ENCODE results near the gene SRGAP3. TPM values are rescaled to one million over a fixed set of nuclear protein-coding genes. Genes with fewer than 3 reads are reported as not detected.

The SRGAP3 gene
- total RNA-seq, 1 experiment from 2014 or later = 0.24 TPM

- Histone ChIP-seq H3K4me1 (replicated peaks) (no peaks in the 10 kb centered on the region), H3K27ac (no peak overlapping the region), H3K36me3 (no peaks in the 10 kb centered on the region), H3K4me3 (no peak overlapping the region), H3K27me3 (replicated peaks) (no peaks in the 10 kb centered on the region), H3K9me3 (replicated peaks) (no peaks in the 10 kb centered on the region)
- no peak for DNase-seq (ENCODE audit: low read depth in 1 of 2, low spot score in 2 of 2)
These were observed 126.6 kb downstream of the SRGAP3 start for GRCh38 chr3:9122732-9123364.

- H3K4me1 ChIP-seq (replicated peaks) = no peaks in the 10 kb centered on the region
- no peak for DNase-seq (ENCODE audit: low read depth in 1 of 2, low spot score in 2 of 2)
- no peaks in the 10 kb centered on the region for H3K27me3 ChIP-seq (replicated peaks)
- no peak overlapping the region for H3K4me3 ChIP-seq
- no peaks in the 10 kb centered on the region for H3K9me3 ChIP-seq (replicated peaks)
- no peaks in the 10 kb centered on the region for H3K36me3 ChIP-seq
- H3K27ac ChIP-seq = no peak overlapping the region
These were observed 128.0 kb downstream of the SRGAP3 start for GRCh38 chr3:9121366-9122001.

- Histone ChIP-seq H3K4me3 (no peak overlapping the region), H3K36me3 (no peaks in the 10 kb centered on the region), H3K27ac (no peak overlapping the region), H3K27me3 (replicated peaks) (no peaks in the 10 kb centered on the region), H3K9me3 (replicated peaks) (no peaks in the 10 kb centered on the region), H3K4me1 (replicated peaks) (no peaks in the 10 kb centered on the region)
- no peak for DNase-seq (ENCODE audit: low read depth in 1 of 2, low spot score in 2 of 2)
These were observed 130.1 kb downstream of the SRGAP3 start for GRCh38 chr3:9119331-9119730.

- Histone ChIP-seq H3K4me3 (no peak overlapping the region), H3K36me3 (no peaks in the 10 kb centered on the region), H3K4me1 (replicated peaks) (no peaks in the 10 kb centered on the region), H3K27ac (no peak overlapping the region), H3K27me3 (replicated peaks) (no peaks in the 10 kb centered on the region), H3K9me3 (replicated peaks) (no peaks in the 10 kb centered on the region)
- DNase-seq (ENCODE audit: low read depth in 1 of 2, low spot score in 2 of 2) = no peak
These were observed 131.2 kb downstream of the SRGAP3 start for GRCh38 chr3:9118222-9118621.

- Histone ChIP-seq H3K9me3 (replicated peaks) (no peaks in the 10 kb centered on the region), H3K27me3 (replicated peaks) (no peaks in the 10 kb centered on the region), H3K36me3 (no peaks in the 10 kb centered on the region), H3K4me3 (no peak overlapping the region), H3K27ac (no peak overlapping the region), H3K4me1 (replicated peaks) (no peaks in the 10 kb centered on the region)
- DNase-seq (ENCODE audit: low read depth in 1 of 2, low spot score in 2 of 2) = no peak
These were observed 132.2 kb downstream of the SRGAP3 start for GRCh38 chr3:9117220-9117619.

GRCh38 chr3:9116336-9116735 is 133.1 kb downstream of the SRGAP3 start:
- DNase-seq (ENCODE audit: low read depth in 1 of 2, low spot score in 2 of 2) = no peak
- H3K36me3 ChIP-seq = no peaks in the 10 kb centered on the region
- H3K9me3 ChIP-seq (replicated peaks) = no peaks in the 10 kb centered on the region
- no peaks in the 10 kb centered on the region for H3K27me3 ChIP-seq (replicated peaks)
- H3K27ac ChIP-seq = no peak overlapping the region
- no peaks in the 10 kb centered on the region for H3K4me1 ChIP-seq (replicated peaks)
- no peak overlapping the region for H3K4me3 ChIP-seq

- Histone ChIP-seq H3K27ac (no peak overlapping the region), H3K4me1 (replicated peaks) (no peaks in the 10 kb centered on the region), H3K36me3 (no peaks in the 10 kb centered on the region), H3K27me3 (replicated peaks) (no peaks in the 10 kb centered on the region), H3K9me3 (replicated peaks) (no peaks in the 10 kb centered on the region), H3K4me3 (no peak overlapping the region)
- no peak for DNase-seq (ENCODE audit: low read depth in 1 of 2, low spot score in 2 of 2)
These were observed 134.1 kb downstream of the SRGAP3 start for GRCh38 chr3:9115336-9115735.

- Histone ChIP-seq H3K4me3 (no peak overlapping the region), H3K9me3 (replicated peaks) (no peaks in the 10 kb centered on the region), H3K27ac (no peak overlapping the region), H3K4me1 (replicated peaks) (no peaks in the 10 kb centered on the region), H3K27me3 (replicated peaks) (no peaks in the 10 kb centered on the region), H3K36me3 (no peaks in the 10 kb centered on the region)
- DNase-seq (ENCODE audit: low read depth in 1 of 2, low spot score in 2 of 2) = no peak
These were observed 136.4 kb downstream of the SRGAP3 start for GRCh38 chr3:9113040-9113439.

GRCh38 chr3:9111866-9112265 is 137.6 kb downstream of the SRGAP3 start:
- H3K4me1 ChIP-seq (replicated peaks) = no peaks in the 10 kb centered on the region
- no peak for DNase-seq (ENCODE audit: low read depth in 1 of 2, low spot score in 2 of 2)
- H3K27ac ChIP-seq = no peak overlapping the region
- no peaks in the 10 kb centered on the region for H3K9me3 ChIP-seq (replicated peaks)
- H3K36me3 ChIP-seq = no peaks in the 10 kb centered on the region
- H3K27me3 ChIP-seq (replicated peaks) = no peaks in the 10 kb centered on the region
- H3K4me3 ChIP-seq = no peak overlapping the region

GRCh38 chr3:9111417-9111816 is 138.0 kb downstream of the SRGAP3 start:
- no peak overlapping the region for H3K4me3 ChIP-seq
- no peak for DNase-seq (ENCODE audit: low read depth in 1 of 2, low spot score in 2 of 2)
- H3K36me3 ChIP-seq = no peaks in the 10 kb centered on the region
- H3K9me3 ChIP-seq (replicated peaks) = no peaks in the 10 kb centered on the region
- H3K4me1 ChIP-seq (replicated peaks) = no peaks in the 10 kb centered on the region
- no peak overlapping the region for H3K27ac ChIP-seq
- H3K27me3 ChIP-seq (replicated peaks) = no peaks in the 10 kb centered on the region

GRCh38 chr3:9110802-9111201 is 138.6 kb downstream of the SRGAP3 start:
- DNase-seq (ENCODE audit: low read depth in 1 of 2, low spot score in 2 of 2) = no peak
- Histone ChIP-seq H3K27me3 (replicated peaks) (no peaks in the 10 kb centered on the region), H3K4me1 (replicated peaks) (no peaks in the 10 kb centered on the region), H3K36me3 (no peaks in the 10 kb centered on the region), H3K27ac (no peak overlapping the region), H3K4me3 (no peak overlapping the region), H3K9me3 (replicated peaks) (no peaks in the 10 kb centered on the region)

GRCh38 chr3:9110316-9110715 is 139.1 kb downstream of the SRGAP3 start:
- Histone ChIP-seq H3K4me3 (no peak overlapping the region), H3K4me1 (replicated peaks) (no peaks in the 10 kb centered on the region), H3K27ac (no peak overlapping the region), H3K27me3 (replicated peaks) (no peaks in the 10 kb centered on the region), H3K36me3 (no peaks in the 10 kb centered on the region), H3K9me3 (replicated peaks) (no peaks in the 10 kb centered on the region)
- DNase-seq (ENCODE audit: low read depth in 1 of 2, low spot score in 2 of 2) = no peak

- no peak overlapping the region for H3K27ac ChIP-seq
- no peak for DNase-seq (ENCODE audit: low read depth in 1 of 2, low spot score in 2 of 2)
- H3K27me3 ChIP-seq (replicated peaks) = no peaks in the 10 kb centered on the region
- no peaks in the 10 kb centered on the region for H3K36me3 ChIP-seq
- no peaks in the 10 kb centered on the region for H3K9me3 ChIP-seq (replicated peaks)
- no peak overlapping the region for H3K4me3 ChIP-seq
- no peaks in the 10 kb centered on the region for H3K4me1 ChIP-seq (replicated peaks)
These were observed 139.9 kb downstream of the SRGAP3 start for GRCh38 chr3:9109568-9109914.

- no peaks in the 10 kb centered on the region for H3K27me3 ChIP-seq (replicated peaks)
- H3K27ac ChIP-seq = no peak overlapping the region
- H3K4me1 ChIP-seq (replicated peaks) = no peaks in the 10 kb centered on the region
- H3K9me3 ChIP-seq (replicated peaks) = no peaks in the 10 kb centered on the region
- H3K36me3 ChIP-seq = no peaks in the 10 kb centered on the region
- no peak overlapping the region for H3K4me3 ChIP-seq
- no peak for DNase-seq (ENCODE audit: low read depth in 1 of 2, low spot score in 2 of 2)
These were observed 140.4 kb downstream of the SRGAP3 start for GRCh38 chr3:9108876-9109567.

All from SJSA1 (cell line).